ENCODE measurements around the gene LMCD1.

DNA sequence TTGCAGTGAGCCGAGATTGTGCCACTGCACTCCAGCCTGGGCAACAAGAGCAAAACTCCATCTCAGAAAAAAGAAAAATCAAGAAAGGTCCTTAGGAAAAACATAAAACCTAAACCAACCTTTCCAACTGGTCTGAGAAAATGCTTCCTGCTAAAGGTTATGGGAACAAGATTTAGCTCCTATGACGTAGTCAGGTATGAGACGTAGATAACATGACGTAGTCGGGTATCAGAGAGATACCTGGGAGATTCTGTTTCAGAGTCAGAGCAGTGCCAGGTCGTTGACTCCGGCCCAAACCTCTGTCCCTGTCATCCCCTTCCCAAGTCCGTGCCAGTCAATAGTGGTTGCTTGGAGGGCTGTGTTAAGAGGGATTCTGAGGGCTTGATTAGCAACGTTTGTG lies 39.9 kb downstream of the LMCD1 start:
- TF ChIP-seq POLR2AphosphoS5 (IDR thresholded peaks at IDR 0.05; ENCODE audit: low read depth, low read length), result no peak
- TF ChIP-seq, protein P1, sequence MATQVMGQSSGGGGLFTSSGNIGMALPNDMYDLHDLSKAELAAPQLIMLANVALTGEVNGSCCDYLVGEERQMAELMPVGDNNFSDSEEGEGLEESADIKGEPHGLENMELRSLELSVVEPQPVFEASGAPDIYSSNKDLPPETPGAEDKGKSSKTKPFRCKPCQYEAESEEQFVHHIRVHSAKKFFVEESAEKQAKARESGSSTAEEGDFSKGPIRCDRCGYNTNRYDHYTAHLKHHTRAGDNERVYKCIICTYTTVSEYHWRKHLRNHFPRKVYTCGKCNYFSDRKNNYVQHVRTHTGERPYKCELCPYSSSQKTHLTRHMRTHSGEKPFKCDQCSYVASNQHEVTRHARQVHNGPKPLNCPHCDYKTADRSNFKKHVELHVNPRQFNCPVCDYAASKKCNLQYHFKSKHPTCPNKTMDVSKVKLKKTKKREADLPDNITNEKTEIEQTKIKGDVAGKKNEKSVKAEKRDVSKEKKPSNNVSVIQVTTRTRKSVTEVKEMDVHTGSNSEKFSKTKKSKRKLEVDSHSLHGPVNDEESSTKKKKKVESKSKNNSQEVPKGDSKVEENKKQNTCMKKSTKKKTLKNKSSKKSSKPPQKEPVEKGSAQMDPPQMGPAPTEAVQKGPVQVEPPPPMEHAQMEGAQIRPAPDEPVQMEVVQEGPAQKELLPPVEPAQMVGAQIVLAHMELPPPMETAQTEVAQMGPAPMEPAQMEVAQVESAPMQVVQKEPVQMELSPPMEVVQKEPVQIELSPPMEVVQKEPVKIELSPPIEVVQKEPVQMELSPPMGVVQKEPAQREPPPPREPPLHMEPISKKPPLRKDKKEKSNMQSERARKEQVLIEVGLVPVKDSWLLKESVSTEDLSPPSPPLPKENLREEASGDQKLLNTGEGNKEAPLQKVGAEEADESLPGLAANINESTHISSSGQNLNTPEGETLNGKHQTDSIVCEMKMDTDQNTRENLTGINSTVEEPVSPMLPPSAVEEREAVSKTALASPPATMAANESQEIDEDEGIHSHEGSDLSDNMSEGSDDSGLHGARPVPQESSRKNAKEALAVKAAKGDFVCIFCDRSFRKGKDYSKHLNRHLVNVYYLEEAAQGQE (IDR thresholded peaks at IDR 0.05; ENCODE audit: insufficient read depth in 1 of 2, low read depth in 2 of 2, low read length in 2 of 2), result no peak
- TF ChIP-seq TAF1 (IDR thresholded peaks at IDR 0.05; ENCODE audit: borderline replicate concordance, insufficient read depth, low read length), result no peak
- no peak for TF ChIP-seq SIN3A (IDR thresholded peaks at IDR 0.05; ENCODE audit: borderline replicate concordance, insufficient read depth, low read length)
- TF ChIP-seq FOXP2 (optimal IDR thresholded peaks at IDR 0.05; ENCODE audit: borderline replicate concordance, extremely low read depth, extremely low read length, insufficient read depth), result no peak

Measured in PFSK-1 (cell line).